Activated CD4-positive, alpha-beta memory T cell treated with anti-CD3 and anti-CD28 coated beads for 36 hours (primary cell): Measurements from ENCODE around the gene ELMOD3. TPM values are rescaled to one million over a fixed set of nuclear protein-coding genes. Genes with fewer than 3 reads are reported as not detected.
"Not testable (repeated sequence)": the region's sequence is repeated elsewhere in the genome, so short reads cannot be mapped to it uniquely, and the experiment has no call there.

ENCODE experiments used
- CTCF ChIA-PET: fragments of 350-600 bp; sonication (Branson Sonifier 250); formaldehyde crosslinking; loops from one replicate; lab custom pipeline; 2021; ENCODE audit warnings: antibody characterized with exemption, inconsistent platforms; lab: Charles Lee
- POLR2A ChIA-PET: fragments of 350-600 bp; sonication (Branson Sonifier 250); formaldehyde crosslinking; loops from one replicate; lab custom pipeline; 2021; ENCODE audit warnings: antibody characterized with exemption; lab: Charles Lee
- DNase-seq: peaks from one replicate; pipeline ENCODE4 v3.0.0-alpha.2; 2020
- H3K27ac Mint-ChIP-seq: one replicate; pipeline ENCODE4 v1.8.0; 2021; ENCODE audit warnings: mixed read lengths
- H3K27me3 Mint-ChIP-seq: one replicate; pipeline ENCODE4 v1.8.0; 2021; ENCODE audit warnings: mixed read lengths
- H3K36me3 Mint-ChIP-seq: one replicate; pipeline ENCODE4 v1.8.0; 2021; ENCODE audit warnings: mixed read lengths
- H3K4me1 Mint-ChIP-seq: one replicate; pipeline ENCODE4 v1.8.0; 2021; ENCODE audit warnings: low read depth, mixed read lengths
- H3K4me3 Mint-ChIP-seq: one replicate; pipeline ENCODE4 v1.8.0; 2021; ENCODE audit warnings: mild to moderate bottlenecking, mixed read lengths
- H3K9me3 Mint-ChIP-seq: one replicate; pipeline ENCODE4 v1.8.0; 2021; ENCODE audit warnings: mixed read lengths
- intact Hi-C: fragments of 100-400 bp; cut with micrococcal nuclease; formaldehyde crosslinking; loops from one replicate; pipeline ENCODE4 v1.15.1; 2023
- total RNA-seq, 2 experiments: library from RNA; stranded (reverse); gene quantifications; one replicate each; pipeline ENCODE4 v1.2.3, GENCODE V29; 2021

Gene ELMOD3
- total RNA-seq, 2 experiments from 2014 or later = 11.1 to 15.0 TPM

- no peaks in the 10 kb centered on the region for H3K9me3 Mint-ChIP-seq
- CTCF ChIA-PET = no interaction called here
- H3K27ac Mint-ChIP-seq = peak overlapping the region; percentile 18
- POLR2A ChIA-PET = no interaction called here
- intact Hi-C loops = no loop called here
- no peaks in the 10 kb centered on the region for H3K36me3 Mint-ChIP-seq
- H3K27me3 Mint-ChIP-seq = peaks cover 4% of the 10 kb centered on the region
- no peak for DNase-seq
- H3K4me3 Mint-ChIP-seq = peak overlapping the region; percentile 68
- H3K4me1 Mint-ChIP-seq = peaks cover 43% of the 10 kb centered on the region
These were observed 56.2 kb downstream of the ELMOD3 start for GRCh38 chr2:85410584-85411404.

DNA sequence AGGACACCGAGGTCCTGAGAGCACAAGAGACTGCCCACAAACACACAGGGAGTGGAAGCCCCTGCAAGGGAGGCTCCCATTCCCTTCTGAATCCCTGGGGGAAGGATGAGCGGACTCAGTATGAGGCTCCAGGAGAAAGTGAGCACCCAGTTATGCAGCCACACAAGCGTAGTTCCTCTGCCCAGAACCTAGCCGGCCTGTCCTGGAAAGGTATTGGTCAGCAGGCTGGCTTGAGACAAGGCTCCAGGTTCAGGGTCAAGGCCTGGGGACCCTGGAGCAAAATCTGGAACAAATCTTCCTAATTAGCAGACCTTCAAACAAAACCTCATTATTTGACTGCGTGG is 56.8 kb downstream of the ELMOD3 start:
- ChIA-PET CTCF (no interaction called here), POLR2A (no interaction called here)
- no peak for DNase-seq
- Mint-ChIP-seq H3K27me3 (peaks cover 4% of the 10 kb centered on the region), H3K36me3 (no peaks in the 10 kb centered on the region), H3K27ac (no peak overlapping the region), H3K9me3 (no peaks in the 10 kb centered on the region), H3K4me1 (peaks cover 38% of the 10 kb centered on the region), H3K4me3 (no peak overlapping the region)
- intact Hi-C loops = no loop called here

DNA sequence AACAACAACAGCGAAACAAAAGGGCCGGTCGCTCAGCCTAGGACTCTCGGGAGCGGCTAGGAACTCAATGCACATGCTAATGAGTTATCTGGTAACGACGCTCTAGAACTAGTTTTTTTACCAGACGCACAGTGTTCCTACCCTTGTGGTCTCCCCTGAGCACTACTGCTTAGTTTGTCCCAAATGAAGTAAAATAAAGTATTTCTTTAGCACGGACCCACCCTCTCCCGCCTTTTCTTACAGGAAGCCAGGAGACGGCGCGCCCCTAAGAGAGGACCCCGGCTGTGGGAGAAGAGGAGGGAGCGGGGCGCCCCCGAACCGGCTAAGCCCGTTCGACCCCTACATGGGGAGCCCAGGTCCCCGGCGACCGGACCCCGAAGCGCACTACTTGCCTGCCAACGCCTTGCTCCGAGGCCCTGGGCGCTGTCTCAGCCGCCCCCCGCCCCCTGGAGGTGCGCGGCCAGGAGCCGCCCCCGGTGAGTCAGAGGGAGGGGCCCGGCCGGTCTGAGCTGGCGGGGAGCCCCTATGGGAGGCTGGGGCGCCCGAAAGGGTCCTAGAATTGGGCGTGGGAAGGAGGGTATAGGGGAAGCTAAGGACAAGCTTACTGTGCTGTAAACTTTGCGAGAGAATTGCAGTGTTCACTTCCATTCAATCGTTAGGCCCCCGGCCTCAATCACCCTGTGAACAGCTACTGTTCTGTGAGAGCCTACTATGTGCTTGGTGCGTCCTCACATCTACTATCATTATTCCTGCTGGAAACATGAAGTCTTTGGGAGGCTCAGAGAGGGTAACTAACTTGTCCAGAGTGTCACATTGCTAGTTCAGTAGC is 59.2 kb downstream of the ELMOD3 start:
- peaks cover 4% of the 10 kb centered on the region for H3K27me3 Mint-ChIP-seq
- H3K36me3 Mint-ChIP-seq = no peaks in the 10 kb centered on the region
- ChIA-PET CTCF (interaction anchor here (1.9 to 2.0 kb wide), 2 partner anchors 125 to 138 kb away, joined by 4 to 9 read pairs; partner anchors contain the start of gene MAT2A), POLR2A (interaction anchor here (0.9 kb wide), 1 partner anchor 132 kb away, joined by 5 read pairs; no protein-coding TSS in a partner anchor)
- H3K4me1 Mint-ChIP-seq = peaks cover 30% of the 10 kb centered on the region
- H3K4me3 Mint-ChIP-seq = peak overlapping the region; percentile 35
- peak; percentile 48 for DNase-seq
- no peak overlapping the region for H3K27ac Mint-ChIP-seq
- intact Hi-C loops = no loop called here
- H3K9me3 Mint-ChIP-seq = no peaks in the 10 kb centered on the region

DNA sequence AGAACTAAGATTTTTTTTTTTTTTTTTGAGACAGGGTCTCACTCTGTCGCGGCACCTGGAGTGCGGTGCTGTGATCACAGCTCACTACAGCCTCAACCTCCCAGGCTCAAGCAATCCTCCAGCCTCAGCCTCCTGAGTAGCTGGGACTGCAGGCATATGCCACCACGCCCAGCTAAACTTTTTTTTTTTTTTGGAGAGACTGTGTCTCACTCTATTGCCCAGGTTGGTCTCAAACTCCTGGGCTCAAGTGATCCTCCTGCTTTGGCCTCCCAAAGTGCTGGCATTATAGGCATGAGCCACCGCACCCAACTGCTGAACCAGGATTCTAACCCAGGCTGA is 59.8 kb downstream of the ELMOD3 start:
- POLR2A ChIA-PET = interaction anchor here (0.9 kb wide), 1 partner anchor 132 kb away, joined by 5 read pairs; no protein-coding TSS in a partner anchor
- H3K4me3 Mint-ChIP-seq, H3K36me3 Mint-ChIP-seq, DNase-seq, H3K9me3 Mint-ChIP-seq, H3K27me3 Mint-ChIP-seq, H3K27ac Mint-ChIP-seq, intact Hi-C loops: not testable (repeated sequence)
- H3K4me1 Mint-ChIP-seq = peaks cover 30% of the 10 kb centered on the region
- CTCF ChIA-PET = interaction anchor here (1.9 kb wide), 1 partner anchor 137 kb away, joined by 9 read pairs; no protein-coding TSS in a partner anchor

GRCh38 chr2:85414761-85415553 is 60.4 kb downstream of the ELMOD3 start:
- POLR2A ChIA-PET = interaction anchor here (0.9 kb wide), 1 partner anchor 131 kb away, joined by 5 read pairs; no protein-coding TSS in a partner anchor
- Mint-ChIP-seq H3K4me3 (no peak overlapping the region), H3K4me1 (peaks cover 30% of the 10 kb centered on the region), H3K27ac (no peak overlapping the region), H3K9me3 (no peaks in the 10 kb centered on the region), H3K36me3 (no peaks in the 10 kb centered on the region), H3K27me3 (peaks cover 4% of the 10 kb centered on the region)
- CTCF ChIA-PET = interaction anchor here (1.9 kb wide), 1 partner anchor 136 kb away, joined by 9 read pairs; no protein-coding TSS in a partner anchor
- intact Hi-C loops = no loop called here
- DNase-seq = no peak

- ChIA-PET CTCF (no interaction called here), POLR2A (no interaction called here)
- Mint-ChIP-seq H3K9me3 (no peaks in the 10 kb centered on the region), H3K27ac (no peak overlapping the region), H3K4me1 (peaks cover 26% of the 10 kb centered on the region), H3K27me3 (peaks cover 4% of the 10 kb centered on the region), H3K4me3 (no peak overlapping the region), H3K36me3 (no peaks in the 10 kb centered on the region)
- DNase-seq = no peak
- intact Hi-C loops = no loop called here
These were observed 61.5 kb downstream of the ELMOD3 start for GRCh38 chr2:85415980-85416650.

GRCh38 chr2:85418132-85419008 is 63.8 kb downstream of the ELMOD3 start, which contains the start of gene SH2D6:
SH2D6 (plus strand) TSS chr2:85418714; CDS start chr2:85429466, 10,752 bp downstream.
- intact Hi-C loops = loop anchor here (1.0 kb wide), 2 partner anchors 64 to 121 kb away; partner anchors contain the start of genes ELMOD3, MAT2A and RETSAT
- POLR2A ChIA-PET = interaction anchor here (0.6 to 3.9 kb wide), 14 partner anchors 9 to 238 kb away, joined by 3 to 58 read pairs (median 7); partner anchors contain the start of genes C2orf68, ELMOD3, MAT2A and RETSAT
- DNase-seq = peak; percentile 89
- CTCF ChIA-PET = interaction anchor here (0.7 to 8.0 kb wide), 7 partner anchors 10 to 220 kb away, joined by 3 to 328 read pairs (median 9); partner anchors contain the start of genes MAT2A and TGOLN2
- Mint-ChIP-seq H3K36me3 (no peaks in the 10 kb centered on the region), H3K9me3 (no peaks in the 10 kb centered on the region), H3K4me3 (peak within 1 kb of the TSS; percentile 93), H3K4me1 (peaks cover 24% of the 10 kb centered on the region), H3K27ac (peak within 1 kb of the TSS; percentile 96), H3K27me3 (peaks cover 3% of the 10 kb centered on the region)

- intact Hi-C loops = no loop called here
- Mint-ChIP-seq H3K27ac (peak overlapping the region; percentile 96), H3K4me1 (peaks cover 21% of the 10 kb centered on the region), H3K27me3 (no peaks in the 10 kb centered on the region), H3K36me3 (no peaks in the 10 kb centered on the region), H3K9me3 (no peaks in the 10 kb centered on the region), H3K4me3 (peak overlapping the region; percentile 93)
- ChIA-PET POLR2A (interaction anchor here (0.6 to 3.9 kb wide), 16 partner anchors 10 to 237 kb away, joined by 3 to 58 read pairs (median 6); partner anchors contain the start of genes C2orf68, ELMOD3, MAT2A and RETSAT), CTCF (interaction anchor here (0.6 to 8.0 kb wide), 12 partner anchors 9 to 257 kb away, joined by 3 to 328 read pairs (median 5); partner anchors contain the start of genes ELMOD3, MAT2A, RETSAT and TGOLN2)
- peak; percentile 19 for DNase-seq
These were observed 64.6 kb downstream of the ELMOD3 start for GRCh38 chr2:85419009-85419675.

DNA sequence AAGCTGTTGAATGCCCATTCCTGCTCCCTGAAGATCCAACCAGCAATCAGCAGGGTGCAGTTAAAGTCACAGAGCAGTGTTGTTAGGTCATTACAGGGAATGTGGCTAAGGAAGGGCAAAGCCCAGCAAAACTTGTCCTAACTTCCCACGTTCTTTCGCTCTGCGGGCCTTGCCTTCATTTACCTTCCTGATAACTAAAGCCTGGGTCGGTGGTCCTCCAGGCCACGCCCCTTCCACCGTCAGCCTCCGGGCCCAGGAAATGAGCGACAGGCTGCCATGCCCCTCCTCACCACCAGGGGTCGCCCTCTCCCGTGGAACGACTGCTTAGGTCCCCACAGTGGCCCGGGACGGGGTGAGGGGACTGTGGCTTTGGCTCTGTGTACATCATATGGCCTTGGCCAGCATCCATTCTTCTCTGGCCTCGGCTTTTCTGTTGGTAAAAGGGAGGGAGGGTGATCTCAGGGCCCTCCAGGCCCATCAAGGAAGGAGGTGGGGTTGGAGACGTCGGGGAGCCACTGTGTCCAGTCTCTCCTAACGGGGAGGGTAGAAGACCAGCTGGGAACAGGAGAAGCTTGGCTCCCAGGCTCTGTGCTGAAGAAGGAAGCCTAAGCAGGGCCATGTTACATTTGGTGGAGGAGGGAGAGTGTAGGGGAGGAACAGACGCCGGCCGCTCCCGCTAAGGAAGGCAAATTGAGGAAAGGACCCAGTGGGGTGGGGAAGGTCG is 66.1 kb downstream of the ELMOD3 start:
- peak; percentile 95 for DNase-seq
- no peaks in the 10 kb centered on the region for H3K36me3 Mint-ChIP-seq
- peaks cover 18% of the 10 kb centered on the region for H3K4me1 Mint-ChIP-seq
- intact Hi-C loops = loop anchor here (1.0 to 2.0 kb wide), 6 partner anchors 18 to 286 kb away; partner anchors contain the start of genes RNF181 and USP39
- POLR2A ChIA-PET = interaction anchor here (1.3 to 3.9 kb wide), 8 partner anchors 9 to 131 kb away, joined by 4 to 58 read pairs (median 15); partner anchors contain the start of genes MAT2A and TGOLN2
- peak overlapping the region; percentile 53 for H3K4me3 Mint-ChIP-seq
- no peaks in the 10 kb centered on the region for H3K9me3 Mint-ChIP-seq
- H3K27me3 Mint-ChIP-seq = no peaks in the 10 kb centered on the region
- CTCF ChIA-PET = interaction anchor here (0.6 to 8.0 kb wide), 19 partner anchors 8 to 443 kb away, joined by 3 to 328 read pairs (median 4); partner anchors contain the start of genes ELMOD3, MAT2A, RETSAT and RNF181
- peak overlapping the region; percentile 64 for H3K27ac Mint-ChIP-seq
